Astrocyte of the spinal cord (primary cell): ENCODE measurements around the gene TANGO2.

ENCODE experiments used
- DNase-seq: peaks from one replicate; pipeline ENCODE4 v3.0.0; 2011; ENCODE audit warnings: low read depth, low spot score
- H3K4me3 ChIP-seq: 2 replicates; pipeline ENCODE4 v1.5.1; 2011; ENCODE audit warnings: low read depth, mild to moderate bottlenecking, low read length, moderate library complexity
- CTCF ChIP-seq: IDR thresholded peaks from 2 replicates; pipeline ENCODE4 v1.5.1; 2012; ENCODE audit warnings: low read depth, mild to moderate bottlenecking, low read length, inconsistent platforms
- in situ Hi-C: cut with HindIII; loops from 2 replicates; pipeline ENCODE4 v1.10.0; 2017; ENCODE audit warnings: low sequenced_read_pairs

TANGO2 gene

GRCh38 chr22:20101638-20102037 lies 80.7 kb downstream of the TANGO2 start:
- DNase-seq = no peak
- TF ChIP-seq CTCF = no peak
- H3K4me3 ChIP-seq = no peak overlapping the region
- in situ Hi-C loops = no loop called here

- no peak for DNase-seq
- no peak for TF ChIP-seq CTCF
These were observed 81.4 kb downstream of the TANGO2 start for GRCh38 chr22:20102203-20102780.

GRCh38 chr22:20105456-20106204 lies 84.7 kb downstream of the TANGO2 start:
- no peak for TF ChIP-seq CTCF
- DNase-seq = no peak
- no peak overlapping the region for H3K4me3 ChIP-seq
- in situ Hi-C loops = no loop called here

More at GRCh38 chr22:20102203-20102780, 81.4 kb downstream of the TANGO2 start:
- H3K4me3 ChIP-seq = no peak overlapping the region
- in situ Hi-C loops = no loop called here

GRCh38 chr22:20106205-20106848 lies 85.4 kb downstream of the TANGO2 start:
- DNase-seq = no peak

GRCh38 chr22:20106849-20107237 lies 85.9 kb downstream of the TANGO2 start:
- in situ Hi-C loops = no loop called here
- H3K4me3 ChIP-seq = no peak overlapping the region
- no peak for TF ChIP-seq CTCF
- no peak for DNase-seq

More at GRCh38 chr22:20106205-20106848, 85.4 kb downstream of the TANGO2 start:
- TF ChIP-seq CTCF = no peak
- in situ Hi-C loops = no loop called here
- H3K4me3 ChIP-seq = no peak overlapping the region

GRCh38 chr22:20107471-20107901 lies 86.6 kb downstream of the TANGO2 start:
- no peak for TF ChIP-seq CTCF

More at GRCh38 chr22:20107471-20107901, 86.6 kb downstream of the TANGO2 start:
- no peak for DNase-seq
- no peak overlapping the region for H3K4me3 ChIP-seq
- in situ Hi-C loops = no loop called here
